Astrocyte of the hippocampus (primary cell): ENCODE data around the gene SIGLEC9.

ENCODE experiments used
- DNase-seq: peaks from one replicate; pipeline ENCODE4 v3.0.0; 2011; ENCODE audit warnings: low read depth, low spot score

The SIGLEC9 gene

DNA sequence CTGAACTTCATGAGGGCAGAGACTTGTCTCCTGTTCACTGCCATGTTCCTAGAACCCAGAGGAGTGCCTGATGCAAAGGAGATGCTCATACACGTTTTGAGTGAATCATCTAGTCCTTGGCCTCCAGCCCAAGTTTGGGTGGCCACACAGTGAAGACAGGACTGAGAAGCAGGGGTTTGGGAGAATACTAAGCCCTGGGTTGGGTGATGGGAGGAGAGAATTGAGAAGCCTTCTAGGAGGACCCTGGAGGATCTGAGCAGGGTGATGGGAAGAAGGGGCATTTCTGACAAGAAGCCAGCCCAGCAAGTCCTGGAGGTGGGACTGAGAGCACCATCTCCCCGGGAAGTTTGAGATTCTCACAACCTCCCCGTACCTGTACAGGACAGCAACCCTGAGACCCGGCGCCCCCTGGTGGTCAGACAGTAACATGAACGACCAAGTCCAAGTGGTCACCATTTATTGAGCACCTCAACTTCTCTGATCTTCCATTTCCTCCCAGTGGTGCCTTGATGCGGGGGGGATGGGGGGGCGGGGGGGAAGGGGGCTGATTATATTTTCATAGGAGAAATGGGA is 27.5 kb upstream of the SIGLEC9 start:
- DNase-seq: peak; percentile 65

DNA sequence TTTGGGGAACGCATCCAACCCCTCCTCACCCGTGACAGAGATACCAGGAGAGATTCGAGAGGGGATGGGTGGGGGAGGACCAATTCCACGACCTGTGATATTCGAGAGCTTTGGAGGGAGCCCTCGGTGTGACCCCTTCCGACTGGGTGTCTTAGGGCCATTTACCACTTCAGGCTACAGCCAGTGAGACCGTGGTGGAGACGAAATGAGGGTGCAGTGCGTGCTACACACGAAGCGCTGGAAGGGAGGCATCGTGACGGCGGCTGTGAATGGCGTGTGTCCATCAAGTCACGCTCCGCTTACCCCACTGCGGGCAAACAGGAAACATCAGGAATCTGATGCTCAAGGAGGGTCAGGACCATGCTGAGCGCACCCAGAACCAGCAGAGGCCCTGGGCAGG is 26.9 kb upstream of the SIGLEC9 start:
- no peak for DNase-seq

DNA sequence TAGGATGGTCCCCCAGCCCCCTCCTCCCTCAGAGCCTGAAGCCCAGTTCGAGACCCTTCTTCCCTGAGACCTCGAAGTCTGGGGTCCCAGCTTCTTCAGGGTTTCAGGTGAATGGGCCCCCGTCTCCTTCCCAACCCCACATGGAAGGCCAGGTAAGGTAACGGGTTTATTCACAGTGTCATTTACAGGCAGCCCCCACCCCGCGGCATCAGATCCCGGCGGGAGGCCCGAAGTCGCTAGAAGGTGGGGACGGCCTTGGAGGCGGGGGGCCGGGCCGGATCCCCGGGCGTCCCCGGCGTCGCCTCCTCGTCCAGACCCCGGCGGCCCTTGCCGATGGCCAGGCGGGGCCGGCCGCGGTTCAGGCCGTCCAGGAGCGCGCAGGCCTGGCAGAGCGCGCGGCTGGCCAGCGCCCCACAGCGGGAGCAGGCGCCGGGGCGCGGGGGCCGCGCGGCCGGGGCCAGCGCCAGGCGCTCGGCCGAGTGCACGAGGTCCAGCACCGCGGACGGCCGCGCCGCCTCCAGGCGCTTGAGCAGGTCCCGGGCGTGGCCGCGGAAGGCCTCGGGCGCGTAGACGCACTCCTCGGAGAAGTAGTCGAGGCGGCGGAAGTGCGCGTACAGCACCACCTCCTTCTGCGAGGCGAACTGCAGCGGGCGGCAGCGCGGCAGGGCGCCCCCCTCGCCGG is 26.2 kb upstream of the SIGLEC9 start:
- peak; percentile 57 for DNase-seq

DNA sequence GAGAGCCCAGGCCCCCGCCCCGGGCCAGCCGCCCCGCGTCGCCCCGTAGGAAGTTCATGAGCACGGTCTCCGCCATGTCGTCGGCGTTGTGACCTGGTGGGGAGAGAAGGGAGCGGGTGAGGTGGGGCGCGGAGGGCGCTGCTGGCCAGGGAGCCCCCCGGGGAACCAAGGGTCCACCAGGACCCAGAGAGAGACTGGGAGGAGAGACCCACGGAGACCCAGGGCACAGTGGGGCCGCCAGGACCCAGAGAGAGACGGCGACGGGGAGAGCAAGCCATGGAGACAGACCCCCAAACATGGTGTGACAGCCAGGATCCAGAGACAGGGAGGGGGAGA is 25.7 kb upstream of the SIGLEC9 start:
- DNase-seq: no peak

DNA sequence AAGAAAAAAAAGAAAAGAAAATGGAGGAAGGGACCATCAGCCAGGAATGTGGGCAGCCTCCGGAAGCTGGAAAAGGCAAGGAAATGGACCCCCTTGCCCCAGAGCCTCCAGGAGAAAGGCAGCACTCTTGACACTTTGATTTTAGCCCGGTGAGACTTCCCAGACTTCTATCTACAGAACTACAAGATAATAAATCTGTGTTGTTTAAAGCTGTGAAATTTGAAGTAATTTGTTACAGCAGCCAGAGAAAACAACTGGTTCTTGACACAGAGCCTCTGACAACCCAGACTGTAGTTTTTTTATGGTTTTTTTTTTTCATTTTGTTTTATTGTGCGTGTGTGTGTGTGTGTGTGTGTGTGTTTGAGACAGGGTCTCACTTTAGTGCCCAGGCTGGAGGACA is 24.1 kb upstream of the SIGLEC9 start:
- DNase-seq: no peak

DNA sequence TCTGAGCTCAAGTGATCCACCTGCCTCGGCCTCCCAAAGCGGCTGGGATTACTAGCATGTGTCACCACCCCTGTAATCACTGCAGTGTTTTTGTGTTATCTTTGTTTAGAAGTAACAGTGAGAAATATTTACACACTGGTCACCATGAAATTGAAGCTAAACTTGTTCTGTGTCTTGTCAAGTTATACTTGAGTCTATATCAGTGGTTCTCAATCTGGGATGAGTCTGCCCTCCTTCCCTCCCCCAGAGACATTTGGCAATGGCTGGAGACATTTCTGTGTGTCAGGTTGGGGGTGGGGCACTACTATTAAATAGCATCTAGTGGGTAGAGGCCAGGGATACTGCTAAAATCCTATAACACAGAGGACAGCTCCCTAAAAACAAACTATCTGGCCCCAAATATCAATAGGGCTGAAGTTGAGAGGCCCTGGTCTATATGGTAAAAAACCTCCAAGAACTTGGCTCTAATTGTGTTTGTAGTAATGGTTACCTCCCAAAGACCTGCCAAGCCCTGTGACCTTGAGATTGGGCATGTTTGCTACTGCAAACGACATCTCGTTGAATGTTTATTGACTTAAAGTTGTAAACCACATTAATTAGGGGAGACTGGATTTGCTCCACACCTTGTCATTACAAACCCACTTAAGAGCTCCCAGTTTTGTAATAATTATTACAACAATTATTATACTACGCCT is 23.4 kb upstream of the SIGLEC9 start:
- no peak for DNase-seq

DNA sequence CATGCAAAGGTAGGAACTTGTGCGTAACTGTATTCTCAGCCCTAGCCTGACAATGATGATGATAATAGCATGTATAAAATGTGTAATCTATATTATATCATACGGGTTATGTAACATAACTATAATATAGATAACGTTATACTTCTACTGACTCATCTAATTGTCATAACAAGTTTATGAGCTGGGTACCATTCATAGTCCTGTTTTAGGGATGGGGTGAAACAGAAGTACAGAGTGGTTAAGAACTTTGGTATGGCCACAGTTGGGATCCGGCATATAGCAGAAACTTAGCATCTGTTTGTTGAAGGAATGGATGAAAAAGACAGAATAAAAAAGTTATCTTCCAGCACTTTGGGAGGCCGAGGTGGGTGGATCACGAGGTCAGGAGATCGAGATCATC is 21.7 kb upstream of the SIGLEC9 start:
- DNase-seq: no peak

DNA sequence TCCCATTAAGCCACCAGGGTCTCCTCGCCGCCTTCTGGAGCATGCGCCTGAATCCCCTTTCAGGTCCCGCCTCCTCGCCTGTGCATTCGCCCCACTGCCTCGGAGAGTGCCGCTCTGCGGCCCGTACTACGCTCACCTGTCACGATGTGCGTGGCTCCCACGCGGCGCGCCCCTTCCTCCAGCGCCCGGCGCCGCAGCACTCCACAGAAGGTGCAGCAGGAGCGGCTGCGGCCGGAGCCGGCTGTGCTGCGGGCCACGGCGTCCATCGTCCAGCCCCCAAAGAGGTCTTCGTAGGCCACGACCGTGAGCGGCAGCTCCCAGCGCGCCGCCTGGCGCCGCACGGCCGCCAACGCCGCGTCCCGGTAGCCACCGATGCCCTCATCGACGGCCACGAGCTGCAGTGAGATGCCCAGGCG is 20.8 kb upstream of the SIGLEC9 start:
- DNase-seq: no peak

DNA sequence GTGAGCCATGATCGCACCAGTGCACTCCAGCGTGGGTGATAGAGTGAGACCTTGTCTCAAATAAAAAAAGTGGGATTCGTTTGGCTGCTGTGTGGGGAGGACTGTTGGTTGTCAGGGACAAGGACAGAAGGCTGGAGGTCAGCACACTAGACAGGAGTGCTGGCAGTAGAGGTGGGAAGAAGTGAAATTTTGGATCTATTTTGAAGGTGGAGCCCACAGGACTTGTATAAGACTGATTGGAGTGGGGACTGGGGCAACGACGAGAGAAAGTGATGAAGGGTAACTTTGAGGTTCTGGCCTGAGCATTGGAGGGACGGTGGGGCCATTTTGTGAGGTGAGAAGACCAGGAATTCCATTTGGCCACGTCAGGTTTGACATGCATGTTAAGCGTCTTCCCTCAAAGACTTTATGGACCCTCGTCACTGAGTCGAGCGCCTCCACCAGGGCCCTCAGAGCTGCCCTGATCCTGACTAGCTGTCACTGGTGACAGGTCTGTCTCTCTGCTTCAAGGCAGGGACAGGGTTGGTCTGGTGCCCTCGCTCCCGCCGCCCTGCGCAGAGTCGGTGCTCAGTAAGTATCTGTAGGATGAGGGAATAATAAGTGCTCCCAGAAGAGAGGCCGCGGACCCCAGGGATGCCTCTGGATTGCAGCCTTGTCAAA is 17.2 kb upstream of the SIGLEC9 start:
- DNase-seq: peak; percentile 47

DNA sequence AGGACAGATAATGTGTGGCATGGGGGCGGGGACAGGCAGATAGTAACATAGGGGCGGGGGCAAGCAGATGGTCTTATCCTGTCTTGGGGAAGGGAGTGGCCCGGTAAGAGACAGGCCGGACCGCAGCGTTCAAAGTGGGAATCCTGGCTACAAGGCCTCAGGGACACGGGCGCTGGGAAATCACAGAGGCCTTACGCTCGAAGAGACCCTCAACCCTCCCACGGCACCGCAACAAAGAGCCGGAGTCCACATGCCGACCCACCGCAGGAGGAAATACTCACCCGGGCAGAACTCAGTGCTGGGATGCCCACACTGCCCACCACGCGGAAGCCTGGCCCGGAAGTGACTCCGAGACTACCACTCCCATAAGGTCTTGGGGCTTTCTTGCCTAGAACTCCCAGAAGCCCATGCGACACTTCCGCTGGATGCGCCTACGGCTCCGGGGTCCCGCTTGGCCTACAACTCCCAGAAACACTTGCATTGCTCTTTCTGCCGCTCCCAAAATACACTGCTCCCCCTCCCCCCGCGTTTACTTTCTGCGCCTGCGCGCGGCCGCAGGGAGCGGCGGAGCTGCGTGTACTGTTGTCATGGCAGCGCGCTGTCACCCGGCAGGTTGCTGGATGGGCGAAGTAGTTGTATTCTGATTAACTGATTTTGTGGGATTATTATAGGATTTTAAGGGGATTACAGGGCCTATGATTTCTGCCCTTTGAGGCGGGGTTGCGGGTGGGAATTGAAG is 16.5 kb upstream of the SIGLEC9 start, which contains the start of gene CTU1:
Gene CTU1 (minus strand): TSS at position 344 of the 739 bp plus-strand sequence. CDS start 3,840 bp downstream, outside the sequence.
- peak; percentile 99 for DNase-seq

DNA sequence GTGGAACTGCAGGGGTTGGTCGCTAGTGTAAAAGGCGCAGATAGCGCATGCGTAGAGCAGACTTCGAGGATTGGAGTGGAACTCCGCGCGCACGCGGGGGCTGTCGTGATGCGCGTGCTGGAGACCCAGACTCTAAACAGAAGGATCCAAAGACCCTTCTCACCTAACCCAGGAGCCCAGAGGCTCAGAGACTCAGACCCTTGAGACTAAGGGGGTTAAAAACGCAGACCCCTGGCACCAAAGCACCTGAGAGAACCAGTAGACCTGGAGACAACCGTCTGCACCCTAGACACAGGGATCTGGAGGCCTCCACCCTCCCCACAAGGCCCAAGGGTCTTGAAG is 15.9 kb upstream of the SIGLEC9 start:
- no peak for DNase-seq

DNA sequence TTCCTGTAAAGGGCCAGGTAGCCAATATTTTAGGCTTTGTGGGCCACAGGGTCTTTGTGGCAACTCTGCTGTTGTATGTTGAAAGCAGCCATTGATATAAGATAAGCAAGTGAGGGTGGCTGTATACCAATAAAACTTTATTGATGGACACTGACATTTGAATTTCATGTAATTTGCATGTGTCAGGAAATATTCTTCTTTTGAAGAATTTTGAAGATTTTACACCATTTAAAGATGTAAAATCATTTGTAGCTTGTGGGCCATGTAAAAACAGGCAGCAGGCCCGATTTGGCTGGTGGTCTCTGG is 14.1 kb upstream of the SIGLEC9 start:
- no peak for DNase-seq

DNA sequence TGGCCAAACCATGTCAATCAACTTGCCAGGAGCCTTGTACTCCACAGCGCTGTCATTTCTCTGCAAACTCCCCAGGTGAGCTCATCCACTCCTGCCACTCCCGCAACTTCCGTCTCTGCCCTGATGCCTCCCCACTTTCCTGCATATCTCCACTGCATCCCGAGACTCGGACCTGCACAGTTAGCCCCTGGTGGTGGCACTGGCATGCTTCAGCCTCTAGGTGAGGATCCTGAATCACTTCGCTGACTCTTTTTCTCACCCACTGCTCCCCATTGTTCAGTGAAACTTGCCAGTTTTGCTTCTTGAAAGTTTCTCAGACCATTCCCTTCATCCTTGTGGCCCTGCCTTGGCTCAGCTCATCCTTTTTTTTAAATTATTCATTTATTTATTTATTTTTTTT is 13.1 kb upstream of the SIGLEC9 start:
- DNase-seq: no peak

DNA sequence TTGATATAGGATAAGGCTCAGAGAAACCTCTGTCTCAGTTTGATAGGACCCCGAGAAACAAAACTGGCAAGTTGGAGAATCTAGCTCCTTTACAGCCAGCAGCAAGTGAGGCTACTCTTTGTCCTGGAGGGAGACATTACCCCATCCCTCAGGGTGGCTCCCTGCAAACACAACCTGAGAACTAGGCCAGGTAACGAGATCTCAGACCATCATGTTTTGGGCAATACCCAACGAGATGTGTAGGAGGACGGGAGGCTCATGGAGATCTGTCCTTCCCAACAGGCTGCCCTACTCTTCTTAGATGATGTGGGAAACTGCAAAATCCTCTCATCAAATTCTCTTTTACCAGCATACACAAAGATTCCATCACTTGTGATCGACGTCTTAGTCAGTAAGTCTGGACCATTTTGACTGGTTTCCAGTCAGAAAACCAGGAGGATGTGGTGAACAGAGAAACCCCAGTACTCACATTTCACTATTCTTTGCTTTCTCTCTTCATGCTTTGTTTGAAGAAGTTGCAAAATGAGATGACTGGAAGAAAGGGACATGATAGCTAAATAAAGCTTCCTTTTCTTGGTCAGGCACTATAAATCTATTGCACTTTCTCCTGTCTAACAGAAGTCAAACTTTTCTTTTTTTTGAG is 10.5 kb upstream of the SIGLEC9 start:
- DNase-seq: no peak

DNA sequence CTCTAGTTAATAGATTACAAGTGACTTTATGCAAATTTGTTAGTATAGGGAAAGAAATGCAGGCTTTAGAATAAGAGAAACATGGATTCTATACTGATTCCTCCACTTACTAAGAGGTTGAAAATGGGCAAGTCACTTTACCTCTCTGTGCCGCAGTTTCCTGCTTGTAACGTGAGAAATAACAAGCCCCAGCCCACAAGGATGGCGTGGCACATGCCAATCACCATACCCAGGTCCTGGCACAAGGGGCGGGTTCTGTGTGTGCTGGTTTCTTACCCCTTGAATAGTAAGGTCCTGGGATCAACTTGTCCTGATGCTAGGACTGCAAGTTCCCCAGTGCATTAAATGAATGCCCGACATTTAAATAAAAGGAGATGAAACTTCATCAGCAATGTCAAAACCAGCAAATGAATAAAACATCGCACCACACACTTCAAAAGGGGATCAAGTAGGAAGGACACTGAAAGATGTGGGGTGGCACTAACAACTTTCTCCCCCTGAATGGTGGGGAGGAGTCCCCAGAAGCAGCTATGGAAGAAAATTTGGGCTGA is 7.9 kb upstream of the SIGLEC9 start:
- no peak for DNase-seq

DNA sequence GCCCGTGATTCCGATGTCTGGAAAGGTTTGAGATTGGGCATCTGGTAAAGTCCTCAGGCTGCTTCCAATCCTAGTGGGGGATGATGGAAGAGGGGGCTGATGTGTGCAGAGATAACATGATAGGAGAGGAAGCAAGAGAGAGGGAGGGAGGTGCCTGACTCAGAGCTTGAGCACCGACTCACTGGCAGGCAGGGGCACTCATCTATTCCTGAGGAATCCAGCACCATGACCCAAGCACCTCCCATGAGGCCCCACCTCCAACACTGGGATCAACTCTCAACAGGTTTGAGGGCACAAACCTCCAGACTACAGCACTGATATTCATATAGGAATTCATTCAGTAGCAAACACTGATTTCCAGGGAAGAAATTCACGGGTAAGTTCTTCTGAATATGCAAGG is 5.6 kb upstream of the SIGLEC9 start:
- DNase-seq: no peak

DNA sequence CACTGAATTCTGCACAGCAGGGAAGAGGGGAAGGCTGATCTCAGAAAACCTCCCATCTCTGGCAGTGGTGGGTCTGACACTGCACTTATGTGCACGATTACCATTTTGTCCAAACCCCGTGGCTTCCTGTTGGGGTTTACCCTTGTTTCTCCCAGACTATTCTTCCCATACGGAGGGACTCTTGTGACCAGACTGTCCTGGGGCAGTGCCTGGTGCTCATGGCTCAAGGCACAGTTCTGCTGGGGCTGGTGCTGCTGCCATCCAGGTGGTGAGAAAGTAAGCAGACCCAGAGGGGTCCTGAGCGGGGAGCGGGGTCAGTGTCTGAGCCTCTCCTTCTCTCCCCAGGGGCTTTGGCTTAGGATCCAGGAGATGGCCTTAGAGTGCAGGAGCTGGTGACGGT is 5.1 kb upstream of the SIGLEC9 start:
- no peak for DNase-seq

DNA sequence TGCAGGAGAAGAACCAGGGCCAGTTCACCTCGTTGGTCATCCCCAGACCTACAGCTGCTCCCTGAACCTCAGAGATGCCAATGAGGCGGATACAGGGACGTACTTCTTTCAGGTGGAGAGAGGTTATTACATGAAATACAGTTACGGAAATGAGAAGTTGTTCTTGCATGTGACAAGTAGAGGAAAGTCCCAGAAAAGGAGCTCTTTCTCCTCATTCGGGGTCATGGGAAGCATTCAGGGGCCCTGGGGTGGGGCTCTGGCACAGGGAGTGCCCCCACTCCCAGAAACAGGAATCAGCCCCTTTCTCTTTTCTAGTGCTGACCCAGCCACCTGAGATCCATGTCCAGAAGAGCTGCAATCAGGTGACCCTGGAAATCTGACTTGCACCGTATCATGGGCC is 4.5 kb upstream of the SIGLEC9 start:
- no peak for DNase-seq

DNA sequence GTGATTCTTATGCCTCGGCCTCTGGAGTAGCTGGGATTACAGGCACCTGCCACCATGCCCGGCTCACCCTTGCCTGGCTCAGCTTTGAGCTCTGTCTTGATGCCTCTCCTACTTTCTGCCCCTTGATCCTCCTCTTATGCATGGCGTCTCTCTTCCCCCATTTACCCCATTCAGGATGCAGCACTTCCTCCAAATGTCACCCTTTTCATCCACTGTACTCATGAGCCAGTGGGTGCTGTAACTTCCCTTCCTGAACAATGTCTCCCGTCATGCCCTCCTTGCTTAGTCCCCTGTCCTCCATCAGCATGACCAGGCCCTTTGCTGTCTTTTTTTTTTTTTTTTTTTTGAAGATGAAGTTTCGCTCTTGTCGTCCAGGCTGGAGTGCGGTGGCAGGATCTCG is 3.4 kb upstream of the SIGLEC9 start:
- no peak for DNase-seq

DNA sequence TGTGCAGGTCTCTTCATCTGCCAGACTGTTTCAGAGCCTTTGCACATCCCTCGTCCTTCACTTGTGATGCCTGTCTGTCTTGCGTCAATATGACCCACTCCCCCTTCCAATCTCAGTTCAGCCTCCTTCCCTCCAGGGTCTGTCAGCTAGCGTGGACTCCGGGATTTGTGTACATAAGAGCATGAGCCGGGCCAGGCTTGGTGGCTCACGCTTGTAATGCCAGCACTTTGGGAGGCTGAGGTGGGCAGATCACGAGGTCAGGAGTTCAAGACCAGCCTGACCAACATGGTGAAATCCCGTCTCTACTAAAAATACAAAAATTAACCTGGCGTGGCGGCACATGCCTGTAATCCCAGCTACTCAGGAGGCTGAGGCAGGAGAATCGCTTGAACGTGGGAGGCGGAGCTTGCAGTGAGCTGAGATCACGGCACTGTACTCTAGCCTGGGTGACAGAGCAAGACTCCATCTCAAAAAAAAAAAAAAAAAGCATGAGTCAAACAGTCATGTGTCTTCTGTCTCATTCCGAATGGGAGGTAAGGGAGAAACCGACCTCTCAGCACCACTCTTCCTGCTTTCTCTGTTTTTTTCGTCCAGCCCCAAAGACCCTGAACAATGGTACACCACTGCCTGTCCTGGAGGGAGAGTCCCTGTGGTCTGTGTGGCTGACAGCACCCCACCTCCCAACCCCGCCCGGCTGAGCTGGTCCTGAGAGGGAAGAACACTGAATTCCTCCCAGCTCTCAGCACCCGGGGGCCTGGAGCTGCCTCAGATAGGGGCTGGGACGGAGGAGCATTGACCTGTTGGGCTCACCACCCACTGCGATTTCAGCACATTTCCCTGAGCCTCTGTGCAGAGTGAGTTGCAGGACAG is 2.4 kb upstream of the SIGLEC9 start:
- DNase-seq: no peak

DNA sequence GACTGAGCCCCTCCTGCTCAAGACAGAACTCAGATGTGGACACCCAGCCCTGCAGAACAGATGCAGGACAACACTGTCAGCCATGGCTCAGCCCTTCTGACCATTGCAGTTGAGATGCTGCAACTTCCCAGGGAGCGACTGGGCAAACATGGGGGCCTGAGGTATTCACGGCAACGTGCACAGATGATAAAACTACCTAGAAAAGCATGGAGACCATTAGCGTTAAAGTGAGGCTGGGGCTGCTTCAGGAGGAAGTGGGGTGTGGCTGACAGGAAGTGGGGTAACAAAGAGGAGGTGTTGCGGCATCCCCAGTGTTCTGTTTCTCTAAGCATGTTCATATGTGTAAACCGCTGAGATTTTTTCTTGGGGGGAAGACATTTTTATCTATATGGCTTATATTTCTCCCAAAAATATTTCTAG is 1.3 kb upstream of the SIGLEC9 start:
- DNase-seq: no peak
